Vagina (tissue), 2 donors: Measurements from ENCODE around the gene C1QTNF6.

Experiments
- CTCF ChIP-seq, 3 experiments: fragments of 450-650 bp in 2 of 3; fragments of 200-600 bp in 1 of 3; sonication (generic) in 1 of 3; IDR thresholded peaks; one replicate each; pipeline ENCODE4 v1.5.1; 2017 to 2019; ENCODE audit warnings: antibody characterized with exemption in 3 of 3, mild to moderate bottlenecking in 2 of 3, moderate library complexity in 2 of 3
- POLR2A ChIP-seq, 2 donors: fragments of 450-650 bp; IDR thresholded peaks; one replicate each; pipeline ENCODE4 v1.6.1; 2017; ENCODE audit warnings: antibody characterized with exemption in 2 of 2, mild to moderate bottlenecking in 2 of 2, moderate library complexity in 2 of 2
- POLR2AphosphoS5 ChIP-seq, 2 donors: sonication (generic); formaldehyde crosslinking; IDR thresholded peaks; one replicate each; pipeline ENCODE4 v1.9.0; 2017; ENCODE audit warnings: antibody characterized with exemption in 2 of 2, mild to moderate bottlenecking in 2 of 2, low read depth in 1 of 2; ENCODE audit not compliant: insufficient read depth in 1 of 2

- TF ChIP-seq CTCF (IDR thresholded peaks at IDR 0.05), result no peak
- no peak for TF ChIP-seq POLR2A (IDR thresholded peaks at IDR 0.05)
- TF ChIP-seq POLR2AphosphoS5 (IDR thresholded peaks at IDR 0.05; ENCODE audit: insufficient read depth in 1 of 2, low read depth in 1 of 2), result no peak
Measured at GRCh38 chr22:37160027-37160426, 28.0 kb downstream of the C1QTNF6 start.
